Liver (tissue), 3 donors: ENCODE results near the gene CDKN1A.
A peak's percentile ranks its signal among the peaks of the same experiment; 100 is the strongest.

Experiments
- FOXA1 ChIP-seq: IDR thresholded peaks from 2 replicates; pipeline ENCODE4 v1.6.1; 2016; ENCODE audit warnings: antibody characterized with exemption
- NR2F2 ChIP-seq: IDR thresholded peaks from 2 replicates; pipeline ENCODE4 v1.6.1; 2016; ENCODE audit warnings: antibody characterized with exemption
- RAD21 ChIP-seq, 2 donors: IDR thresholded peaks; 2 replicates each; pipeline ENCODE4 v1.6.1; 2016; ENCODE audit warnings: antibody characterized with exemption in 2 of 2, mild to moderate bottlenecking in 2 of 2
- YY1 ChIP-seq: IDR thresholded peaks from 2 replicates; pipeline ENCODE4 v1.6.1; 2016; ENCODE audit warnings: antibody characterized with exemption, mild to moderate bottlenecking
- TF ChIP-seq, protein P1 (sequence below): fragments of 150-350 bp; IDR thresholded peaks from 2 replicates; pipeline ENCODE4 v1.5.1; 2017; ENCODE audit warnings: improper control_type of control experiment, low read depth, low read length; ENCODE audit not compliant: missing input control
- TF ChIP-seq, protein P2 (sequence below): IDR thresholded peaks from 2 replicates; pipeline ENCODE4 v1.6.1; 2016; ENCODE audit warnings: antibody characterized with exemption
- TF ChIP-seq, protein P3 (sequence below): IDR thresholded peaks from 2 replicates; pipeline ENCODE4 v1.6.1; 2016; ENCODE audit warnings: antibody characterized with exemption, mild to moderate bottlenecking
- donor health status: healthy.
- donor health status: healthy.

DNA sequence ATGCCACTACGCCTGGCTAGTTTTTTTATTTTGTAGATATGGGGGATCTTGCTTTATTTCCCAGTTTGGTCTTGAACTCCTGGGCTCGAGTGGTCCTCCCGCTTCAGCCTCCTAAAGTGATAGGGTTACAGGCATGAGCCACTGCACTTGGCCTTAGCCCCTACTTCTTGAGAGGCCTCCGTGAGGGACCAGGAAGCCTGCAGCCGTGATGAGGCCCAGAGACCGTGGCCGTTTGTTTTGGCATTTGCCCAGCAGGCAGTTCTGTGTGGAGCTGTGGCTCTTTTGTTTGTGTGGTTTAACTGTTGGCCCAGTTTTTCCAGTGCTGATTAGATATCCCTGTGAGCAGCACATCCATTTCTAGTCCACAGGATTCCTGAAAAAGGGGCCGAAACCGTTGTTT is 44.6 kb upstream of the CDKN1A start:
- TF ChIP-seq FOXA1 (no peak), YY1 (peak; percentile 35), NR2F2 (peak; percentile 45), RAD21 (IDR thresholded peaks at IDR 0.05) (peak; percentile 27 to 64)
- TF ChIP-seq, protein P1, sequence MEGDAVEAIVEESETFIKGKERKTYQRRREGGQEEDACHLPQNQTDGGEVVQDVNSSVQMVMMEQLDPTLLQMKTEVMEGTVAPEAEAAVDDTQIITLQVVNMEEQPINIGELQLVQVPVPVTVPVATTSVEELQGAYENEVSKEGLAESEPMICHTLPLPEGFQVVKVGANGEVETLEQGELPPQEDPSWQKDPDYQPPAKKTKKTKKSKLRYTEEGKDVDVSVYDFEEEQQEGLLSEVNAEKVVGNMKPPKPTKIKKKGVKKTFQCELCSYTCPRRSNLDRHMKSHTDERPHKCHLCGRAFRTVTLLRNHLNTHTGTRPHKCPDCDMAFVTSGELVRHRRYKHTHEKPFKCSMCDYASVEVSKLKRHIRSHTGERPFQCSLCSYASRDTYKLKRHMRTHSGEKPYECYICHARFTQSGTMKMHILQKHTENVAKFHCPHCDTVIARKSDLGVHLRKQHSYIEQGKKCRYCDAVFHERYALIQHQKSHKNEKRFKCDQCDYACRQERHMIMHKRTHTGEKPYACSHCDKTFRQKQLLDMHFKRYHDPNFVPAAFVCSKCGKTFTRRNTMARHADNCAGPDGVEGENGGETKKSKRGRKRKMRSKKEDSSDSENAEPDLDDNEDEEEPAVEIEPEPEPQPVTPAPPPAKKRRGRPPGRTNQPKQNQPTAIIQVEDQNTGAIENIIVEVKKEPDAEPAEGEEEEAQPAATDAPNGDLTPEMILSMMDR, result no peak
- TF ChIP-seq, protein P2, sequence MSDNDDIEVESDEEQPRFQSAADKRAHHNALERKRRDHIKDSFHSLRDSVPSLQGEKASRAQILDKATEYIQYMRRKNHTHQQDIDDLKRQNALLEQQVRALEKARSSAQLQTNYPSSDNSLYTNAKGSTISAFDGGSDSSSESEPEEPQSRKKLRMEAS, result no peak
- TF ChIP-seq, protein P3, sequence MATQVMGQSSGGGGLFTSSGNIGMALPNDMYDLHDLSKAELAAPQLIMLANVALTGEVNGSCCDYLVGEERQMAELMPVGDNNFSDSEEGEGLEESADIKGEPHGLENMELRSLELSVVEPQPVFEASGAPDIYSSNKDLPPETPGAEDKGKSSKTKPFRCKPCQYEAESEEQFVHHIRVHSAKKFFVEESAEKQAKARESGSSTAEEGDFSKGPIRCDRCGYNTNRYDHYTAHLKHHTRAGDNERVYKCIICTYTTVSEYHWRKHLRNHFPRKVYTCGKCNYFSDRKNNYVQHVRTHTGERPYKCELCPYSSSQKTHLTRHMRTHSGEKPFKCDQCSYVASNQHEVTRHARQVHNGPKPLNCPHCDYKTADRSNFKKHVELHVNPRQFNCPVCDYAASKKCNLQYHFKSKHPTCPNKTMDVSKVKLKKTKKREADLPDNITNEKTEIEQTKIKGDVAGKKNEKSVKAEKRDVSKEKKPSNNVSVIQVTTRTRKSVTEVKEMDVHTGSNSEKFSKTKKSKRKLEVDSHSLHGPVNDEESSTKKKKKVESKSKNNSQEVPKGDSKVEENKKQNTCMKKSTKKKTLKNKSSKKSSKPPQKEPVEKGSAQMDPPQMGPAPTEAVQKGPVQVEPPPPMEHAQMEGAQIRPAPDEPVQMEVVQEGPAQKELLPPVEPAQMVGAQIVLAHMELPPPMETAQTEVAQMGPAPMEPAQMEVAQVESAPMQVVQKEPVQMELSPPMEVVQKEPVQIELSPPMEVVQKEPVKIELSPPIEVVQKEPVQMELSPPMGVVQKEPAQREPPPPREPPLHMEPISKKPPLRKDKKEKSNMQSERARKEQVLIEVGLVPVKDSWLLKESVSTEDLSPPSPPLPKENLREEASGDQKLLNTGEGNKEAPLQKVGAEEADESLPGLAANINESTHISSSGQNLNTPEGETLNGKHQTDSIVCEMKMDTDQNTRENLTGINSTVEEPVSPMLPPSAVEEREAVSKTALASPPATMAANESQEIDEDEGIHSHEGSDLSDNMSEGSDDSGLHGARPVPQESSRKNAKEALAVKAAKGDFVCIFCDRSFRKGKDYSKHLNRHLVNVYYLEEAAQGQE, result no peak
